ENCODE measurements around the gene CRYBG1.
"Not testable (repeated sequence)": the region's sequence is repeated elsewhere in the genome, so short reads cannot be mapped to it uniquely, and the experiment has no call there.

The CRYBG1 gene

DNA sequence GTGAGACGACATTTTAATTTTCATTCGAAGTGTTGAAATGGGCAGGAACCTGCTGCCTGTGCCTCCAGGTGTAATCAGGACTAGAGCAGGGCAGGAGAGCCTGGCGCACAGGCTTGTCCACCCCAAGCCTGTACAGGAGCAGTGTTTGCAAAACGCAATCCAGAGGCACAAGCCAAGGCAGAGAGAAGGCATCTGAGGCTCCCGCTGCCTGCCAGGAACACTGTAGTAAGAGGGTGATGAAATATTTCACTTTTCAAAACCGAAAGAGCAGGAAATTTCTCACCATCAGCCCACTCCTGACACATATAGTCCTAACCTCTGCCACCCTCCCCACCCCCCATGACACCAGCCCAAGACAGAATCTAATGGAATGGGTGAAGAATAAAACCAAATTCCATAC is 136.3 kb downstream of the CRYBG1 start:
- DNase-seq = no peak

DNA sequence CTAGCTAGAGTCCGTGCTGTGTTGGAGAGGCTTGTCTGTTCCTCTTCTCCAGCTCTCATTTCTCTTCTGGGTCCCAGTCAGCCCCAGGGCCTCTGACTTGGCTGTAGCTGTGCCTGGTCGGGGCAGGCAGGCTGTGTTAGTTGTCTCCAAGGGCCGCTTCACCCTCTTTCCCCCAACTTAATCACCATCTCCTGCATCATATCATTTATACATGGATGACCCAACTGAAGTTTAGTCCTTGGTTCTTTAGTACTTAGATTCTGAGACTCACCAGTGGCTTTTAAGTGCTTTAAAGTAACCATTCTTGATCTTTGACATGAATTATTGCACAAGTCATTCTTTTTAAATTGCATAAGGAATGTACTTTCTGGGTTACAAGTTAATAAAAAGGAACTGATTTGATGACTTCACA is 141.4 kb downstream of the CRYBG1 start:
- no peak for DNase-seq

DNA sequence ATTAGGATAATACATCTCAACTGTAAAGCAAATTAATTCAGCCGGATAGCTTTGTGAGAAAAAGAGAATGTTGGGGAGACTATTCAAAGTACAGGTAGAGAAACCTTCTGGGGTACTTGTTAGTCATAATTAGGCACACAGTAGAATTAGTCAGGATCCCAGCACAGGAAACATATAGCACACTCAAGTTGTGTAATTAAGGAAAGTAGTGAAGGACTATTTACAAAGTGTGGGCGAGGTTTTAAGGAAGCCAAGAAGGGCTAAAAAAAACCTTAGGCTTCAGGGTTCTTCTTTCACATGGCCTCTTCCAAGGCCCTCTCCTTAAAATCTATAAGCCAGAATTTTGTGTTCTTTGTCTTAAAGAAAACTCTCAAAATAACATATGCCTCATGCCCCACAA is 142.0 kb downstream of the CRYBG1 start:
- DNase-seq = no peak

- no peak for DNase-seq
Measured at GRCh38 chr6:106508277-106508676, 147.8 kb downstream of the CRYBG1 start.

GRCh38 chr6:106508834-106509233 is 148.3 kb downstream of the CRYBG1 start:
- no peak for DNase-seq

GRCh38 chr6:106509420-106510089 is 149.0 kb downstream of the CRYBG1 start:
- no peak for DNase-seq

GRCh38 chr6:106510090-106510970 is 149.8 kb downstream of the CRYBG1 start:
- DNase-seq = peak in 1 of 51 donors; percentile 2

GRCh38 chr6:106511288-106512047 is 151.0 kb downstream of the CRYBG1 start:
- no peak for DNase-seq

- DNase-seq = peak in 3 of 51 donors; percentile 8 to 17 (median 16)
Measured at GRCh38 chr6:106512048-106512967, 151.8 kb downstream of the CRYBG1 start.

DNA sequence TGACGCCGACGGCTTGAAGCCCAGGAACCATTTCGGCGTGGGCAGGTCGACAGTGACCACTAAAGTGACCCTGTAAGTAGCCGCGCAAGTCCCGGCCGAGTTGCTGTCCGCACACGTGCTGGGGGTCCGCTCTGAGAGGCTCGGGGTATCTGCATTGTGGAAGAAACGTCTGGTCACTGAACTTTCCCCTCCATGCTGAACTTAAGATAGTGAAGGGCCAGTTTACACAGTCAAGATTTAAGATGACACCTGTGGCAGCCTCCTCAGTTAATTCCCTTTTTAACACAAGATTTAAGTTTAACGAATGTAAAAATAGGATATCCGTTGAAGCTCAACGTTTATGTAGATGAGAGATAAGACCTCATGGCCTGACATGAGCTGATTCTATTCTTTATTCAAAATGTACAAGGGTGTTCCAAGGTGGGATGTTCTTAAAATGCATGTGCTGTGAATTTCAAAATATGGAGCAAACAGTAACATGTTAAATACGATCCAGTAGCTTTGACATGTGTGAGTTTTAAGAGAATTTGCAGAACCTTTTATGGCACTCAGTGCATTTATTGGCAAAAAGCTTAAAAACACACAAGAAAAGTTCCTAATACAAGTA is 152.6 kb downstream of the CRYBG1 start:
- DNase-seq = no peak

- no peak for DNase-seq
Measured at GRCh38 chr6:106513808-106514582, 153.5 kb downstream of the CRYBG1 start.

DNA sequence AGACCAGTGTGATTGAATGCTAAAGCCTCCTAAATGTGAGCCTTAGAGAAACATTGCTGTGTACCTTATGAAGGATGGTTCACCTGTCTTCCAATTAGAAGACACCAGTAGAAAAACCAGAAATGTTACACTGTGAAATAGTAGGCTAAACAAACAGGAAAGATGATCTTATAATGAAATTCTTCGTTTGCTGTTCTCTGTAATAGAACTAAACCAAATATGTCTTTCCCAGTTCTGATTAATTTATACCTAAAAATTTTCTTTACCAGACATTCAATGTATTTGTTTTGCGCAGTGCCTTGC is 154.0 kb downstream of the CRYBG1 start:
- DNase-seq = no peak

DNA sequence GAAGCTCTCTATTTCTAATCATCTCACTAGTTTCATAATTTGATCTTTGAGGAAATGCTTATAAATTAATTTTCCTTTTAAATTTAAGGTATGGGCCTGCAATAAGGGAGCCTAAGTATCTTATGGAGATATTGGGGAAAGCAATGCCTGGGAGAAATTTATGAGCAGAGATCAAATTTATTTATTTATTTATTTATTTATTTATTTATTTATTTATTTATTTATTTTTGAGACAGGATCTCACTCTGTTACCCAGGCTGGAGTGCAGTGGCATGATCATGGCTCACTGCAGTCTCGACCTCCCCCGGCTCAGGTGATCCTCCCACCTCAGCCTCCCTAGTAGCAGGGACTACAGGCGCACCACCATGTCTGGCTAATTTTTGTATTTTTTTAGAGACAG is 155.1 kb downstream of the CRYBG1 start:
- DNase-seq = not testable (repeated sequence)

GRCh38 chr6:106516616-106517015 is 156.1 kb downstream of the CRYBG1 start:
- DNase-seq = no peak

- peak in 1 of 51 donors; percentile 5 for DNase-seq
Measured at GRCh38 chr6:106517706-106518105, 157.2 kb downstream of the CRYBG1 start.

DNA sequence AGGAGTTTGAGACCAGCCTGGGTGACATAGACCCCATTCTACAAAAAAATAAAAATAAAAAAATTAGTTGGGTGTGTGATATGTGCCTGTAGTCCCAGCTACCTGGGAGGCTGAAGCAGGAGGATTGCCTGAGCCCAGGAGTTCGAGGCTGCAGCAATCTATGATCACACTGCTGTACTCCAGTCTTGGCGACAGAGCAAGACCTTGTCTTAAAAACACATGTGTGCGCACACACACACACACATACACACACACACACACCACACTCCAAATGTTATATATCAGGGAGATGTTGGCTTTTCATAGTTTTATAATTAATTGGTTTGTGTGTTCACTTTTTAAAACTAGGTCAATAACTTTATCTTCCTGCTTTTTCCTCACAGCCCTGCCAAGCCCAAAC is 158.2 kb downstream of the CRYBG1 start:
- no peak for DNase-seq

GRCh38 chr6:106519460-106520394 is 159.2 kb downstream of the CRYBG1 start:
- DNase-seq = peak in 2 of 51 donors; percentile 5 to 14

DNA sequence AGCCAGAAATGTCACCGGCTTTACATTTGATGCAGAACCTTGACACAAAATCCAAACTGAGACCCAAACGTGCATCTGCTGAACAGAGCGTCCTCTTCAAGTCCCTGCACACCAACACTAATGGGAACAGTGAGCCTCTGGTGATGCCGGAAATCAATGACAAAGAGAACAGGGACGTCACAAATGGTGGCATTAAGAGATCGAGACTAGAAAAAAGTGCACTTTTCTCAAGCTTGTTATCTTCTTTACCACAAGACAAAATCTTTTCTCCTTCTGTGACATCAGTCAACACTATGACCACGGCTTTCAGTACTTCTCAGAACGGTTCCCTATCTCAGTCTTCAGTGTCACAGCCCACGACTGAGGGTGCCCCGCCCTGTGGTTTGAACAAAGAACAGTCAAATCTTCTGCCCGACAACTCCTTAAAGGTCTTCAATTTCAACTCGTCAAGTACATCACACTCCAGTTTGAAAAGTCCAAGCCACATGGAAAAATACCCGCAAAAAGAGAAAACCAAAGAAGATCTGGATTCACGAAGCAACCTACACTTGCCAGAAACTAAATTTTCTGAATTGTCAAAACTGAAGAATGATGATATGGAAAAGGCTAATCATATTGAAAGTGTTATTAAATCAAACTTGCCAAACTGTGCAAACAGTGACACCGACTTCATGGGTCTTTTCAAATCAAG is 160.3 kb downstream of the CRYBG1 start:
- DNase-seq = no peak

All from hypothalamus (tissue), 51 donors.